ENCODE measurements around the gene CYP24A1. TPM values are rescaled to one million over a fixed set of nuclear protein-coding genes. Genes with fewer than 3 reads are reported as not detected.

Gene CYP24A1
- total RNA-seq, 6 experiments from 2014 or later = not detected

GRCh38 chr20:54122189-54122588 is 51.6 kb downstream of the CYP24A1 start:
- H3K9me3 ChIP-seq = no peaks in the 10 kb centered on the region
- ATAC-seq (no peak), DNase-seq (no peak)
- H3K36me3 ChIP-seq = no peaks in the 10 kb centered on the region
- intact Hi-C loops (cut with DNase I) = no loop called here
- no peaks in the 10 kb centered on the region for H3K27me3 ChIP-seq
- WGBS (ENCODE audit: insufficient coverage, low coverage, low lambda C conversion rate, missing lambda C conversion rate) = 85% methylated on average over 1 of the region's 1 CpG
- H3K27ac ChIP-seq = no peak overlapping the region
- H3K4me3 ChIP-seq = no peak overlapping the region
- H3K4me1 ChIP-seq = no peaks in the 10 kb centered on the region
- TF ChIP-seq POLR2A (IDR thresholded peaks at IDR 0.05) = no peak
- TF ChIP-seq CTCF (IDR thresholded peaks at IDR 0.05) = no peak

GRCh38 chr20:54119744-54120143 is 54.0 kb downstream of the CYP24A1 start:
- H3K36me3 ChIP-seq = no peaks in the 10 kb centered on the region
- H3K9me3 ChIP-seq = no peaks in the 10 kb centered on the region
- intact Hi-C loops (cut with DNase I) = no loop called here
- H3K27me3 ChIP-seq = no peaks in the 10 kb centered on the region
- 72% methylated on average over 2 of the region's 2 CpGs for WGBS (ENCODE audit: insufficient coverage, low coverage, low lambda C conversion rate, missing lambda C conversion rate)
- no peak overlapping the region for H3K4me3 ChIP-seq
- no peak overlapping the region for H3K27ac ChIP-seq
- peaks cover 0 to 21% (median 3%) of the 10 kb centered on the region in 4 donors for H3K4me1 ChIP-seq
- no peak for TF ChIP-seq POLR2A (IDR thresholded peaks at IDR 0.05)
- no peak for TF ChIP-seq CTCF (IDR thresholded peaks at IDR 0.05)
- ATAC-seq (no peak), DNase-seq (no peak)

GRCh38 chr20:54118220-54119001 is 55.4 kb downstream of the CYP24A1 start:
- Histone ChIP-seq H3K4me3 (no peak overlapping the region), H3K27me3 (no peaks in the 10 kb centered on the region), H3K4me1 (peaks cover 0 to 27% (median 6%) of the 10 kb centered on the region in 4 donors), H3K27ac (no peak overlapping the region), H3K9me3 (no peaks in the 10 kb centered on the region), H3K36me3 (no peaks in the 10 kb centered on the region)
- WGBS (ENCODE audit: insufficient coverage, low coverage, low lambda C conversion rate, missing lambda C conversion rate) = 69% methylated on average over 7 of the region's 9 CpGs
- TF ChIP-seq CTCF (IDR thresholded peaks at IDR 0.05) = no peak
- no peak for TF ChIP-seq POLR2A (IDR thresholded peaks at IDR 0.05)
- no peak for DNase-seq
- intact Hi-C loops (cut with DNase I) = no loop called here
- ATAC-seq = no peak

GRCh38 chr20:54116550-54117235 is 57.1 kb downstream of the CYP24A1 start:
- Histone ChIP-seq H3K27ac (peak overlapping the region; percentile 47 to 93 (median 59)), H3K27me3 (no peaks in the 10 kb centered on the region), H3K36me3 (no peaks in the 10 kb centered on the region), H3K9me3 (no peaks in the 10 kb centered on the region), H3K4me1 (peaks cover 0 to 45% (median 13%) of the 10 kb centered on the region in 4 donors), H3K4me3 (no peak overlapping the region)
- WGBS (ENCODE audit: insufficient coverage, low coverage, low lambda C conversion rate, missing lambda C conversion rate) = 73% methylated on average over 3 of the region's 4 CpGs
- TF ChIP-seq POLR2A (IDR thresholded peaks at IDR 0.05) = no peak
- no peak for TF ChIP-seq CTCF (IDR thresholded peaks at IDR 0.05)
- intact Hi-C loops (cut with DNase I) = no loop called here
- no peak for ATAC-seq
- no peak for DNase-seq
